ENCODE measurements around the gene SPTBN5.

The SPTBN5 gene

GRCh38 chr15:41926185-41927056, 32.6 kb upstream of the SPTBN5 start:
- no peak for DNase-seq (ENCODE audit: low read depth)

GRCh38 chr15:41925086-41925608, 31.3 kb upstream of the SPTBN5 start:
- no peak for DNase-seq (ENCODE audit: low read depth)

DNA sequence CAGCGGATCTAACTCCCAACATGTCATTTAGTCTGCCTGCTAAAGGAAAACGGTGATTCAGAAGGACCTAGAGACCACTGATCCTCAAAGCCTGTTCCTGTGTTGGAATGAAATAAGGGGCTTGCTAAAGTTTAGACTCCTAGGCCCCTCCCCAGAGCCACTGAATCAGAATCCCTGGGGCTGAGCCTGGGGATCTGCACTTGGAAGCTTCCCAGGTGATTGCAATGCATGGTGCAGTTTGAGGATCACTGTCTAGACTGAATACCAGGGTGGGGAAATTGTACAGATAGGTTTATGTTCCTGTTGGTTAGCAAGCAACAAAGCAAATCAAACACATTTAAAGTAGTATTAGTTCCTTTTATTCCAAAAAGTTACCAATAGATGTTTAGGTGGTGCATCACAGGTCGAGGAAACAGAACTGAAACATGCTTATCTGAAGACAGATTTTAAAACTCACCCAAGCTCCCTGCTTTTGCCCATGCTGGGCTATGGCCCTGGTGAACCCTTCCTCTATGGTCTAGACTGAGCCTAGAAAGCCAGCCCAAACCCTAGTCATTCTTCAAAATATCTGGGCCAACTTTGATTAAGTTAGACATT, 29.6 kb upstream of the SPTBN5 start:
- DNase-seq (ENCODE audit: low read depth) = no peak

GRCh38 chr15:41922353-41922752, 28.5 kb upstream of the SPTBN5 start:
- DNase-seq (ENCODE audit: low read depth) = no peak

- DNase-seq (ENCODE audit: low read depth) = no peak
Measured at GRCh38 chr15:41921639-41922038, 27.8 kb upstream of the SPTBN5 start.

- no peak for DNase-seq (ENCODE audit: low read depth)
Measured at GRCh38 chr15:41921167-41921566, 27.3 kb upstream of the SPTBN5 start.

DNA sequence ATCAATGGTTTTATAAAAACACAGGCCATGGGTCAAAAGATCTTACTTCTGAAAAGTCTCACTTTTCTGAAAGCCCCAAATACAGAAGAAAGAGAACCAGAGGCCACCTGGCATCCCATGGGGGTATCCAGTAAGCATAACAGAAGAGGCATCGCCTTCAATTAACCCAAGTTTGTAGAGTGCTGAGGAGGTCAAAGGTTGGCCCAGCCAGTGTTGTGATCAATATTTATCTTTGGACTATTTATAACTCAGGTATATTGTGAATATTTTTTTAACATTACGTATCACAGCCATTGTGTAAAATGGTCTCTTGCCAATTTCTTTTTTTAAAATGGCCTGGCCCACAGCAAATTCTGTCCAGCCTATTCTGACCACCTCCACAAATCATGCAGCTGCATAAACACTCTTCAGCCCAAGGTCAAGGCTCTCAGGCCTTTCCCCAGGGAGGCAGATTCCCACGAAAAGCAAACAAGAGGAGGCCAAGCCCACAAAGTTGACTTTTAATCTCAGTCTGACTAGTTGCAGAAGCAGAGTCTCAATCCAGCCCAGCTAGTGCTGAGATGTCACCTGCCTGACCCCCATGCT, 26.2 kb upstream of the SPTBN5 start:
- no peak for DNase-seq (ENCODE audit: low read depth)

DNA sequence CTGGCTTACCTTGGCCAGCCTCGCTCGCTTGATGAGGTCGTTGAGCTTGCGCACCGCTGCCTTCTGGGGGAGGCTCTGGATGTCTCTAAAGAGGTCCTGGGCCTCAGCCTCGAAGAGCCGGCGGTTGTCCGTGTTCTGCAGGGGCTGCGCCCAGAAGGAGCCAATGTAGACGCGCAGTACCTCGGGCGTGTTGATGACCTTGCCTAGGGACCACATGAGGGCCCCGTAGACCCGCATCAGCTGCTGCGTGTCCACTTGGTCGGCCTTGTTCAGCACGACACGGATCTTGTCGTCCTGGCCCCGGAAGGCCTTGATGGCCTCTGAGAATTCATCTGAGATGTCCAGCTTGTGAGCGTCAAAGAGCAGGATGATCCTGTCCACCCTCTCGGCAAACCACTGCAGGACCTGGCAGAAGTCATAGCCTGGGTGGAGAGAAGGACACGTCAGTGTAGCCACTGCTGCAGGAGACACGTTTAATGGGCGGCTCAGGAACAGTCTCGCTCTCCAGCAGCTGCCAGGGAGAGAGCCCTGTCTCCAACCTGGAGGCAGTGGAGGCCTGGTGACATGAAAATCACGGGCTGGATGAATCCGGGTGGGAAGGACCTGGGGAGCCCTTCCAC, 25.5 kb upstream of the SPTBN5 start:
- DNase-seq (ENCODE audit: low read depth) = no peak

GRCh38 chr15:41918506-41919126, 24.8 kb upstream of the SPTBN5 start:
- no peak for DNase-seq (ENCODE audit: low read depth)

DNA sequence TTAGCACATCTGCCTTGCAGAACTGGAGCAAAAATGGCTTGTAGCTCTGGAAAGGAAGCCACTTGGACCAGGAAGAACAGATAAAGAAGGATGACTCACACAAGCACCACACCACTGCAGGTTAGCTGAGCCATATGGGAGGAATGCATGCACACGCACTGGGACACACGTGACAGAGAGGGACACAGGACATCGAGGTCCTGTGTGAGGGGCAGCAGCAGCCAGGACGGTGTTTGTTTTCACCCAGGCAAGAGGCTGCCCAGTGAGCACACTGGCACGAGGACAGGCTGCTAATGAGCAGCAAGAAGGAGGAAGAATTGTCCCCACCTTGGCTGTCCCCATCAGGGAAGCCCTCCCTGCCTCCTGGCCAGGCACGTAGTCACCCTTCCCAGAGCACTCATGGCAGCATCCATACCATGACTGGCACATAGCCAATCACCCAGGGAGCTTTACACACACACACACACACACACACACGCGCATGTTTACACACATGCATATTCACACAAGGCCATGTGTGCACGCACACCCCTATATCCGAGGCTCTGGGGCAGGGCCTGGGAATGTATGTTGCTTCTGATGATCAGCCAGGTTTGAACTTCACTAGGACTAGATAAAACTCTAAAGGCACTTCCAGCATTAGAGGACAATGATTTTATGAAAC, 24.0 kb upstream of the SPTBN5 start:
- no peak for DNase-seq (ENCODE audit: low read depth)

- no peak for DNase-seq (ENCODE audit: low read depth)
Measured at GRCh38 chr15:41915255-41915994, 21.6 kb upstream of the SPTBN5 start.

DNA sequence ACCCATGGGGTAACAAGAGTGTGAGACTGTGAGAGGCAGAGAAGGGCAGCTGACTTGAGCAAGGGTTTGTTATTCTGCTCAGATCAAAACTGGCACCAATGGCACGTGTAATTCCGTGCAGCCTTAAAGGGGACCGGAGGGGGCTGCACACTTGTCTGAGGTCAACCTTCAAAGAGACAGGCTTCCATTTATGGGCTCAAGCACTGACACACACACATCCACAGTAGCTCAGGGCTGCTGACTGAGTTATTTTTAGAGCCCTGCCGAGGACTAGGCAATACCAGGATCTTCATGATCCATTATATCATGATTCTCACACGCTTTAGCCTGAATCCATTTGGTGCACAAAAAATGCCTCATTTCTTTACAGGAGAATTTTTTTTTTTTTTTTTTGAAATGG, 20.6 kb upstream of the SPTBN5 start:
- no peak for DNase-seq (ENCODE audit: low read depth)

DNA sequence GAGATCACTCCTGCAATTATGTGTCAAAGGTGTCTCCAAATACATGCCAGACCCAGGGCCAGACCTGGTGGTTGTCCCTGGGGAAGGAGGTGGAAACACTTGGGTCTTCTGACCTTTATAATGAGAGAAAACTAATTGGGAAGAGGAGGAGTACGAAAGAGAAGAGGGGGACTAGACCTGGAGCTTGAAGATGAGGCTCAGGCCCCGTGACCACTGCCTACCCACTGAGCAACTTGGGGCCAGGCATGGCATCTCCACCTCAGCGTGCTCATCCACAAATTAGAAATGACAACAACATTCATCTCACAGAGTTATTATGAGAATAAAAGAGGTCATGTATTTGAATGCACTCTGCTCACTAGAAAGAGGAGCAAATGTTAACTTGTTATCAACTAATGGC, 19.4 kb upstream of the SPTBN5 start:
- DNase-seq (ENCODE audit: low read depth) = no peak

DNA sequence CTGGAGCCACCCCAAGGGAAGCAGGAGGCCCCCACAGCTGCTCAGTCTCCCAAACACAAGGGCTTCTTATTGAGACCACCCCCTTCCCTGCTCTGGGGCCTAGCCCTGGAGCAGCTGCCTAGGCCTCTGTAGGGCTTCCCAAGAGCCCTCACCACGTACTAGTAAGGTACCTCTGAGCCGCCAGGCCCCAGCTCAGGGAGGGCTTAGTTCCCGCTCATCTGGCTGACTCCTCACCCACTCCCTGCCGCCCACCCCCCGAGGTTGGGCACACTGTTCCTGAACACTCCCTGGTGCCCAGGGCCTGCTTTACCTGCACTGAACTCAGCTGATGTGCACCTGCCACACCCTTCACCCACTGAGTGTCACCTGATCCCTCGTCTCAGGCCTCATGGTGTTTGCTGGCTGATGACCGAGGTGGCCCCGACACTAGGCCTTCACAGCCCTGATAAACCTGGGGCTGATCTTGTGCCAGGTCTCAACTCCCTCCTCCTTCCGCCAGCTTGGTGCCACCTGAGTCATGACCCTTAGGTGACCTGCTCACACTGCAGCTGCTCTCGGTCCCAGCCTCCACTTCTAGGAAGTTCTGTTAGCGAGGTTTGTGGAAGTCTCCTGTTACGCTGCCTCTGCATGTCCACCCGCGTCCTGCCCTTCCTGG, 18.0 kb upstream of the SPTBN5 start:
- DNase-seq (ENCODE audit: low read depth) = no peak

DNA sequence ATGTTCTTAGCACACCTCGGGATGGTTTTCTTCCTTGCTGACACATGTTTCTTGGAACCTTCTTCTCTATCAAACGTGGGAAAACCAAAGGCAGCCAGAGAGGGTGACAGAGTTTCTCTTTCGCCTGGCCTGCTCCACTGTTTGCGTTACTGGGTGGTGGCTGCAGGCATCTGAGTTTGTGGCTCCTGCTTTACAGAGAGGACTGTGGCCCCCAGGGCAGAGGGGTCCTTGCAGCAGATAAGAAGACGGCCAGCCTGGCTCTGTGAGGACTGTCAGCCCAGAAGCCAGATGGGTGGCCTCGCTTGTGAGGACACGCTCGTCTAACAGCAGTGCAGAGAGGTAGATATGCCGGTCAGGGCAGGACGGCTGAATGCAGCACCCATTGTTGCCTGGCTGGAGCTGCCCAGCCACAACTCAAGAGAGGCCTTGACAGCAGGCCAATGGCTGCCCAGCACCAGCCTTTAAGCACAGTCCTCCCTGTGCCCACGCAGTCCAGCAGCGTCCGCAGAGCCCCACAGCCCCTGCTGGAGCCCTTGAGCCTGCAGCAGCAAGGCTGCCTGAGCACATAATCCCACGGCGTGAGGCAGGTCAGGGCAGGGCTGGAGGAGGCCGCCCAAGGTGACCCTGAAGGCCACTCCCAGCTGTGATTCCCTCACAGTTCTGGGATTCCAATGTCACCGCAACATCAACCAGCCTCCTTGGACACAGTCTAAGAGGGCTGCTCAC, 15.0 kb upstream of the SPTBN5 start:
- DNase-seq (ENCODE audit: low read depth) = no peak

DNA sequence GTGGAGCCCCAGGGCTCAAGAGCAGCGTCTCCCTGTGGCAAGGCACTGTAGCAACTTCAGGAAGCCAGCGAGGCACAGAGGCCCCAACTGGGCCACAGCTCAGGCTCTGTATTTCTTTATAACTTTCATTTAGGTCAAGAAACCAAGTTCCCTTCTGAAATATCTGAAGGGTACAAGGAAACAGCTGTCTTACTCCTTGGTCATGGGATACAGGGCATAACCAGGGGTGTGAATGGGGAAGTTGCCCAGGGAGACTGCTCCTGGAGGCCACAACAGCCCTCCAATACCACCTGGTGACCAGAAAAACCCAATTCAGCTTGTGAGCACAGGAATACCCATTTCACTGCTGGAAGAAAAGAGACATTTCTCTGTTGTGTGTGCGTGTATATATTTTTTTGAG, 13.3 kb upstream of the SPTBN5 start:
- DNase-seq (ENCODE audit: low read depth) = no peak

GRCh38 chr15:41906608-41907007, 12.8 kb upstream of the SPTBN5 start:
- no peak for DNase-seq (ENCODE audit: low read depth)

GRCh38 chr15:41905036-41905793, 11.4 kb upstream of the SPTBN5 start:
- DNase-seq (ENCODE audit: low read depth) = no peak

GRCh38 chr15:41904541-41905005, 10.7 kb upstream of the SPTBN5 start:
- no peak for DNase-seq (ENCODE audit: low read depth)

Measured in HS-27A (cell line).